ENCODE results near the gene NUDT1. TPM values are rescaled to one million over a fixed set of nuclear protein-coding genes. Genes with fewer than 3 reads are reported as not detected.

Gene NUDT1
- total RNA-seq, 1 donor from 2014 or later, result 10.2 TPM

- peak; percentile 75 for TF ChIP-seq CTCF (IDR thresholded peaks at IDR 0.05)
- Histone ChIP-seq H3K9me3 (no peaks in the 10 kb centered on the region), H3K4me3 (no peak overlapping the region), H3K27ac (no peak overlapping the region), H3K36me3 (peaks cover 51% of the 10 kb centered on the region), H3K4me1 (no peaks in the 10 kb centered on the region), H3K27me3 (ENCODE audit: low read depth) (no peaks in the 10 kb centered on the region)
- ATAC-seq (peak; percentile 83 to 87), DNase-seq (peak; percentile 72)
- intact Hi-C loops (cut with DNase I), result no loop called here
Observed at GRCh38 chr7:2209146-2209960, 32.7 kb upstream of the NUDT1 start.

DNA sequence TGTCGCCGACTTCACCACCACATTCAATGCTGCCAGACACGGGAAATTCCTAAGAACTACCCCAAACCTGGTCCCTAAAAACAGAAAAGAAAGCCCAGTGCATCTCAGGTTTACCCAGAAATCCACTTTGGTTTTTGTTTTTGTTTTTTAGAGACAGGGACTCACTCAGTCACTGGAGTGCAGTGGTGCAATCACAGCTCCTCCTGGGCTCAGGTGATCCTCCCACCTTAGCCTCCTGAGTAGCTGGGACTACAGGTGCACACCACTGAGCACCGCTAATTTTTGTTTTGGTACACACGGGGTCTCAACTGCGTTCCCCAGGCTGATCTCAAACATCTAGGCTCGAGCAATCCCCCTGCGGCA lies 32.1 kb upstream of the NUDT1 start:
- H3K27me3 ChIP-seq (ENCODE audit: low read depth), result no peaks in the 10 kb centered on the region
- H3K27ac ChIP-seq, result no peak overlapping the region
- DNase-seq (no peak), ATAC-seq (no peak)
- peaks cover 57% of the 10 kb centered on the region for H3K36me3 ChIP-seq
- intact Hi-C loops (cut with DNase I), result no loop called here
- H3K9me3 ChIP-seq, result no peaks in the 10 kb centered on the region
- TF ChIP-seq CTCF (IDR thresholded peaks at IDR 0.05), result no peak
- H3K4me1 ChIP-seq, result no peaks in the 10 kb centered on the region
- H3K4me3 ChIP-seq, result no peak overlapping the region

DNA sequence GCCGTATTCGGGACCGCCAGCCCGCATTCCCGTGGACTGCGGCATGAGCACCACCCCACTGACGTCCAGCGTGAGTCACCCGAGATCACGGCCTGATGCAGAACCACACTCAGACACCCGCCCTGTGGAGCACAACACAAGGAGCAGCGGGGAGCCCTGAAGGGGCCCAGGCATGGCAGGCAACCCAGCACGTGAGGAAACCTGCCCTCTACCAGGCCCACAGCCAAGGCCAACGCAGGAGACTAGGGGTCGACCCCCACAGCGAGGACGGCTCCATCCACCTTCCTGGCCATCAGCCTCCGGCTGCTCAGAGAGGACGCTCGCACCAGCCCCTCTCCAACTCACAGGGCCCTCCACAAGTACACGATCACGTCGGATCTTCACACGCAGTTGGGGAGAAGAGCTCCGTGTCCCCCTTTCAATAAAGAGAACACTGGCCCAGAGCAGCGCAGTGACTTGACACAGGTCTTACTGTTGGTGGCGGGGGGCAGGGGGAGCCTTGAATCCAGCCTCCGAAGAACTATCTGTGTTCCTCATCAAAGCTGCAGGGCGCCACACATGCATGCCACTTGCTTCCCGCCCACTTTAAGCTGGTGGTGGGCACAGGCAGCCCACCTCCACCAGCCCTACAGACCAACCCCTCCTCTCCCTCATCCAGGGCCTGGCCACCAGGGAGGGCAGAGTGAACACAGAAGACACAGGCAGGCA lies 31.3 kb upstream of the NUDT1 start:
- ATAC-seq (no peak), DNase-seq (peak; percentile 36)
- TF ChIP-seq CTCF (IDR thresholded peaks at IDR 0.05), result no peak
- Histone ChIP-seq H3K36me3 (peaks cover 65% of the 10 kb centered on the region), H3K27ac (no peak overlapping the region), H3K4me1 (no peaks in the 10 kb centered on the region), H3K9me3 (no peaks in the 10 kb centered on the region), H3K4me3 (no peak overlapping the region), H3K27me3 (ENCODE audit: low read depth) (no peaks in the 10 kb centered on the region)
- intact Hi-C loops (cut with DNase I), result no loop called here

- intact Hi-C loops (cut with DNase I), result no loop called here
- H3K27ac ChIP-seq, result no peak overlapping the region
- no peaks in the 10 kb centered on the region for H3K4me1 ChIP-seq
- no peak for ATAC-seq
- no peaks in the 10 kb centered on the region for H3K27me3 ChIP-seq (ENCODE audit: low read depth)
- H3K4me3 ChIP-seq, result no peak overlapping the region
- no peaks in the 10 kb centered on the region for H3K9me3 ChIP-seq
- H3K36me3 ChIP-seq, result peaks cover 71% of the 10 kb centered on the region
- TF ChIP-seq CTCF (IDR thresholded peaks at IDR 0.05), result no peak
- peak; percentile 43 for DNase-seq
Observed at GRCh38 chr7:2211259-2211880, 30.7 kb upstream of the NUDT1 start.

DNA sequence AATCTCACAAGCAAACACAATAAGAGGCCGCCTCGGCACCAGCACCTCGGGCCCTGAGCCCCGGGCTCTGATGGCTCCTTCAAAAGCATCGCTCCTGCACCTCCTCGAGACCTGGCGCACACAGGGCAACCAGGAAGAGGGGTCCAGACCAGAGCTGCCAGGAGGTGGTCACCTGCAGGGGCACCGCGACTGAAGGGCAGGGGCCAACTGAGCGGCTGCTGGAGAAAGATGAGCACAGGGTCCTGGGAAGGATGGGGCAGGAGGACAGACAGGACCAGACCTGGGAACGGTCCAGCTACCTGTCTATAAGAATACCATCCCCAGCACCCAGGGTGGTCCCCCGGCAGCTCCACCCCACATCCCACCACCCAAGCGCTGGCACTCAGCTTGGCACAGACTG lies 30.1 kb upstream of the NUDT1 start:
- ATAC-seq, result no peak
- H3K36me3 ChIP-seq, result peaks cover 77% of the 10 kb centered on the region

More for the DNA sequence above, 30.1 kb upstream of the NUDT1 start:
- no peaks in the 10 kb centered on the region for H3K4me1 ChIP-seq
- H3K27ac ChIP-seq, result no peak overlapping the region
- peak; percentile 35 for DNase-seq
- no peak for TF ChIP-seq CTCF (IDR thresholded peaks at IDR 0.05)
- intact Hi-C loops (cut with DNase I), result no loop called here
- H3K9me3 ChIP-seq, result no peaks in the 10 kb centered on the region
- H3K4me3 ChIP-seq, result no peak overlapping the region
- H3K27me3 ChIP-seq (ENCODE audit: low read depth), result no peaks in the 10 kb centered on the region
